ENCODE results near the gene COL8A2.

- TF ChIP-seq CTCF (tag by site-specific recombination; IDR thresholded peaks at IDR 0.05) (no peak), REST (tag by site-specific recombination; IDR thresholded peaks at IDR 0.05) (no peak), ZNF449 (tag by site-specific recombination; IDR thresholded peaks at IDR 0.05) (no peak), ZNF311 (tag by site-specific recombination; IDR thresholded peaks at IDR 0.05; ENCODE audit: borderline replicate concordance) (no peak), ZFP41 (tag by site-specific recombination; IDR thresholded peaks at IDR 0.05; ENCODE audit: borderline replicate concordance) (no peak), ZSCAN18 (tag by site-specific recombination; IDR thresholded peaks at IDR 0.05) (no peak), ZNF274 (IDR thresholded peaks at IDR 0.05; ENCODE audit: low read length) (no peak), ZNF274 (tag by site-specific recombination; IDR thresholded peaks at IDR 0.05; ENCODE audit: borderline replicate concordance) (no peak)
Measured at GRCh38 chr1:36115200-36115669, 9.8 kb downstream of the COL8A2 start.
